ENCODE results near the gene VMAC. TPM values are rescaled to one million over a fixed set of nuclear protein-coding genes. Genes with fewer than 3 reads are reported as not detected.

The VMAC gene
- total and polyA plus RNA-seq, 2 donors (not counting 3 experiments of a cell fraction or from before 2014, with no cell fraction given): 4.7 to 6.9 TPM

GRCh38 chr19:5914946-5915781 lies 10.5 kb downstream of the VMAC start:
- H4K20me1 ChIP-seq (replicated peaks; ENCODE audit: control insufficient read depth, extremely low read depth, insufficient read depth, low read length): no peaks in the 10 kb centered on the region
- DNase-seq (ENCODE audit: low read depth, low spot score): no peak
- intact Hi-C loops (cut with micrococcal nuclease): no loop called here
- no peaks in the 10 kb centered on the region for H3K27me3 ChIP-seq (ENCODE audit: control insufficient read depth in 2 of 2, insufficient read depth in 2 of 2, low read length in 2 of 2)
- H3K9me1 ChIP-seq (replicated peaks; ENCODE audit: control insufficient read depth, extremely low read depth, insufficient read depth, low read length): no peaks in the 10 kb centered on the region
- dilution Hi-C loops (cut with MboI; ENCODE audit: extremely low pct_ligation_motif_present, low sequenced_read_pairs): no loop called here
- BruUV-seq (replicated peaks): no TSS peak
- no peak overlapping the region for H3K4me2 ChIP-seq (ENCODE audit: insufficient read depth, low read length)
- no peak for FAIRE-seq
- H3K79me2 ChIP-seq (ENCODE audit: control insufficient read depth, insufficient read depth, low read length): no peaks in the 10 kb centered on the region
- TF ChIP-seq MYC (IDR thresholded peaks at IDR 0.05; ENCODE audit: low read depth, low read length) (no peak), POLR2AphosphoS5 (IDR thresholded peaks at IDR 0.05; ENCODE audit: insufficient read depth, low read depth, low read length) (no peak)
- H3K4me3 ChIP-seq (replicated peaks in 1 of 3; ENCODE audit: insufficient read depth in 1 of 3, low read depth in 1 of 3, low read length in 3 of 3): no peak overlapping the region
- no peak overlapping the region for H3K9ac ChIP-seq (replicated peaks; ENCODE audit: extremely low read depth, insufficient read depth, low read length)
- H3K4me1 ChIP-seq (ENCODE audit: control insufficient read depth, extremely low read depth, insufficient read depth, low read length): no peaks in the 10 kb centered on the region
- peaks cover 6 to 17% of the 10 kb centered on the region in 2 experiments for H3K36me3 ChIP-seq (ENCODE audit: control insufficient read depth in 2 of 2, extremely low read depth in 1 of 2, insufficient read depth in 2 of 2, low read length in 2 of 2)
- ChIA-PET CTCF (no interaction called here), POLR2A (no interaction called here)
- no peaks in the 10 kb centered on the region for H3K9me3 ChIP-seq (replicated peaks; ENCODE audit: control insufficient read depth, insufficient read depth, low read length)
- no peak overlapping the region for H2AFZ ChIP-seq (ENCODE audit: low read depth, low read length)
- no peak overlapping the region for H3K27ac ChIP-seq (ENCODE audit: insufficient read depth, low read depth, low read length)

- H3K79me2 ChIP-seq (ENCODE audit: control insufficient read depth, insufficient read depth, low read length): no peaks in the 10 kb centered on the region
- H3K36me3 ChIP-seq (ENCODE audit: control insufficient read depth in 2 of 2, extremely low read depth in 1 of 2, insufficient read depth in 2 of 2, low read length in 2 of 2): peaks cover 7 to 17% of the 10 kb centered on the region in 2 experiments
- TF ChIP-seq POLR2AphosphoS5 (IDR thresholded peaks at IDR 0.05; ENCODE audit: insufficient read depth, low read depth, low read length): no peak
- no peak for TF ChIP-seq EZH2 (IDR thresholded peaks at IDR 0.05; ENCODE audit: borderline replicate concordance, low read depth, low read length, severe bottlenecking)
- no peak for TF ChIP-seq MAX (IDR thresholded peaks at IDR 0.05; ENCODE audit: insufficient read depth, insufficient read length)
- TF ChIP-seq CTCF (IDR thresholded peaks at IDR 0.05; ENCODE audit: extremely low read depth in 1 of 2, insufficient read depth in 1 of 2, low read depth in 1 of 2, low read length in 2 of 2): no peak
- TF ChIP-seq MYC (IDR thresholded peaks at IDR 0.05; ENCODE audit: low read depth, low read length): no peak
- TF ChIP-seq GATA2 (IDR thresholded peaks at IDR 0.05; ENCODE audit: insufficient read depth, insufficient read length, low read depth, low read length): no peak
- TF ChIP-seq POLR2A (IDR thresholded peaks at IDR 0.05; ENCODE audit: low read depth, low read length): no peak
- no peak for TF ChIP-seq JUN (IDR thresholded peaks at IDR 0.05; ENCODE audit: borderline replicate concordance, insufficient read depth, insufficient read length, low read depth)
- no peak for TF ChIP-seq FOS (IDR thresholded peaks at IDR 0.05; ENCODE audit: borderline replicate concordance, insufficient read depth, low read length)
- H3K9ac ChIP-seq (replicated peaks; ENCODE audit: extremely low read depth, insufficient read depth, low read length): no peak overlapping the region
- dilution Hi-C loops (cut with MboI; ENCODE audit: extremely low pct_ligation_motif_present, low sequenced_read_pairs): no loop called here
- FAIRE-seq (no peak), DNase-seq (ENCODE audit: low read depth, low spot score) (no peak)
- no TSS peak for BruUV-seq (replicated peaks)
- no peaks in the 10 kb centered on the region for H3K27me3 ChIP-seq (ENCODE audit: control insufficient read depth in 2 of 2, insufficient read depth in 2 of 2, low read length in 2 of 2)
- no peaks in the 10 kb centered on the region for H3K9me1 ChIP-seq (replicated peaks; ENCODE audit: control insufficient read depth, extremely low read depth, insufficient read depth, low read length)
- no peaks in the 10 kb centered on the region for H3K4me1 ChIP-seq (ENCODE audit: control insufficient read depth, extremely low read depth, insufficient read depth, low read length)
- H2AFZ ChIP-seq (ENCODE audit: low read depth, low read length): no peak overlapping the region
- no peaks in the 10 kb centered on the region for H3K9me3 ChIP-seq (replicated peaks; ENCODE audit: control insufficient read depth, insufficient read depth, low read length)
- no peak overlapping the region for H3K4me3 ChIP-seq (replicated peaks in 1 of 3; ENCODE audit: insufficient read depth in 1 of 3, low read depth in 1 of 3, low read length in 3 of 3)
- POLR2A ChIA-PET: no interaction called here
- H4K20me1 ChIP-seq (replicated peaks; ENCODE audit: control insufficient read depth, extremely low read depth, insufficient read depth, low read length): no peaks in the 10 kb centered on the region
- intact Hi-C loops (cut with micrococcal nuclease): no loop called here
- H3K27ac ChIP-seq (ENCODE audit: insufficient read depth, low read depth, low read length): no peak overlapping the region
- CTCF ChIA-PET: no interaction called here
- no peak overlapping the region for H3K4me2 ChIP-seq (ENCODE audit: insufficient read depth, low read length)
These were observed 11.1 kb downstream of the VMAC start for GRCh38 chr19:5915782-5916165.
